GM12878 (cell line): Measurements from ENCODE around the gene ELANE. TPM values are rescaled to one million over a fixed set of nuclear protein-coding genes. Genes with fewer than 3 reads are reported as not detected.
A peak's percentile ranks its signal among the peaks of the same experiment; 100 is the strongest.

ENCODE experiments used
- ATAC-seq: fragments of 200-7000 bp; cut with Tn5 transposase; 3 replicates; pipeline ENCODE4 v1.9.1; 2020; ENCODE audit warnings: mild to moderate bottlenecking, moderate library complexity
- BruUV-seq: library from RNA; stranded (reverse); fragments of 400-500 nt; replicated peaks from 2 replicates; lab custom pipeline; 2021; lab: Mats Ljungman, UMichigan
- CTCF ChIA-PET: fragments of 300-600 bp; sonication (Branson Sonifier 250); formaldehyde crosslinking; extraction: SDS; loops from one replicate; lab custom pipeline; 2021; ENCODE audit warnings: inconsistent platforms; lab: Yijun Ruan, JAX
- POLR2A ChIA-PET: fragments of 350-600 bp; formaldehyde crosslinking; extraction: SDS; loops from one replicate; lab custom pipeline; 2021; ENCODE audit warnings: inconsistent platforms; lab: Charles Lee
- RAD21 ChIA-PET: fragments of 300-600 bp; sonication (Branson Sonifier 250); formaldehyde crosslinking; loops from one replicate; lab custom pipeline; 2023; ENCODE audit warnings: antibody characterized with exemption; ENCODE audit not compliant: unreplicated experiment; lab: Charles Lee
- SMC1A ChIA-PET: fragments of 300-600 bp; sonication (Branson Sonifier 250); formaldehyde crosslinking; loops from one replicate; lab custom pipeline; 2023; ENCODE audit not compliant: unreplicated experiment, uncharacterized antibody; lab: Charles Lee
- DNase-seq: peaks from one replicate; pipeline ENCODE4 v3.0.0-alpha.2; 2011; ENCODE audit warnings: low read depth, low spot score
- FAIRE-seq: peaks from 3 replicates; lab custom pipeline; 2011; peaks lifted over from hg19 to GRCh38; lab: Jason Lieb, UNC
- H2AFZ ChIP-seq: 2 replicates; pipeline ENCODE4 v1.6.0; 2011; ENCODE audit warnings: low read depth, low read length, control low read depth; ENCODE audit not compliant: control insufficient read depth
- H3K27ac ChIP-seq: 2 replicates; pipeline ENCODE4 v1.5.1; 2011; ENCODE audit warnings: control low read depth; ENCODE audit not compliant: control insufficient read depth, insufficient read depth
- H3K27me3 ChIP-seq, 2 experiments: replicated peaks in 1 of 2; 2 replicates each; pipeline versions ENCODE4 v1.6.0 to v1.6.1; 2011; ENCODE audit warnings: low read length in 1 of 2; ENCODE audit not compliant: control insufficient read depth in 2 of 2, insufficient read depth in 2 of 2
- H3K36me3 ChIP-seq, 2 experiments: 2 replicates each; pipeline ENCODE4 v1.5.1; 2011; ENCODE audit warnings: low read length in 1 of 2; ENCODE audit not compliant: control insufficient read depth in 2 of 2, insufficient read depth in 2 of 2
- H3K4me1 ChIP-seq: 2 replicates; pipeline ENCODE4 v1.6.1; 2011; ENCODE audit warnings: mild to moderate bottlenecking, low read length, moderate library complexity, mixed read lengths; ENCODE audit not compliant: control insufficient read depth, insufficient read depth
- H3K4me2 ChIP-seq: 2 replicates; pipeline ENCODE4 v1.6.0; 2011; ENCODE audit warnings: control low read depth; ENCODE audit not compliant: control insufficient read depth, insufficient read depth
- H3K4me3 ChIP-seq: fragments of 200-600 bp; sonication (generic); 2 replicates; pipeline ENCODE4 v1.5.1; 2016
- H3K79me2 ChIP-seq: 2 replicates; pipeline ENCODE4 v1.6.0; 2011; ENCODE audit warnings: low read length; ENCODE audit not compliant: control insufficient read depth, insufficient read depth
- H3K9ac ChIP-seq: 2 replicates; pipeline ENCODE4 v1.8.0; 2011; ENCODE audit warnings: low read length, control low read depth, mixed read lengths; ENCODE audit not compliant: control insufficient read depth, insufficient read depth
- H3K9me3 ChIP-seq: replicated peaks from 3 replicates; pipeline ENCODE4 v1.5.1; 2011; ENCODE audit warnings: mild to moderate bottlenecking, low read length; ENCODE audit not compliant: control insufficient read depth, insufficient read depth
- H4K20me1 ChIP-seq: 2 replicates; pipeline ENCODE4 v1.6.0; 2011; ENCODE audit not compliant: control insufficient read depth, insufficient read depth
- POLR2A ChIP-seq: IDR thresholded peaks from 2 replicates; pipeline ENCODE4 v1.6.1; 2011; ENCODE audit warnings: low read depth, mild to moderate bottlenecking, low read length
- POLR2AphosphoS5 ChIP-seq: IDR thresholded peaks from 2 replicates; pipeline ENCODE4 v1.6.1; 2011; ENCODE audit warnings: mild to moderate bottlenecking, low read length, inconsistent platforms
- RAD21 ChIP-seq: IDR thresholded peaks from 2 replicates; pipeline ENCODE4 v1.6.1; 2011; ENCODE audit warnings: mild to moderate bottlenecking, low read depth, low read length, moderate library complexity; ENCODE audit not compliant: insufficient read depth
- SREBF1 ChIP-seq: IDR thresholded peaks from 2 replicates; pipeline ENCODE4 v1.6.1; 2012; ENCODE audit warnings: mild to moderate bottlenecking, low read length
- WGBS: methylation state at CpG from one replicate; pipeline ENCODE4 v1.1.6; 2016; ENCODE audit warnings: low lambda C conversion rate; ENCODE audit not compliant: insufficient replicate concordance, insufficient coverage; ENCODE audit errors: missing lambda C conversion rate; 5-methylcytosine and 5-hydroxymethylcytosine counted together
- in situ Hi-C: fragments of 300-500 bp; cut with MboI; formaldehyde crosslinking; loops from 9 replicates; pipeline ENCODE4 v1.14.3; 2018; ENCODE audit warnings: mixed read lengths
- intact Hi-C: fragments of 100-400 bp; cut with micrococcal nuclease; formaldehyde crosslinking; loops from one replicate; pipeline ENCODE4 v1.14.2; 2022; ENCODE audit not compliant: unreplicated experiment
- polyA plus RNA-seq, 11 experiments: library from polyadenylated mRNA; depleted of rRNA in 4 of 11; unstranded in 6 of 11; stranded (reverse) in 5 of 11; fragments of >200 nt; fragmentation: Nextera tagmentation in 4 of 11; fragmentation: Illumina TruSeq in 1 of 11; extraction: Ambion mirVana in 4 of 11; extraction: Trizol in 1 of 11; gene quantifications; 1 replicate in 1 of 11; 2 replicates in 10 of 11; pipeline versions ENCODE4 v1.2.1 to v1.2.3, GENCODE V29; 2011 to 2016; ENCODE audit warnings: inconsistent platforms in 2 of 11, missing spikeins in 2 of 11, low read depth in 1 of 11
- total RNA-seq, 4 experiments: library from RNA; depleted of rRNA in 3 of 4; stranded (reverse); fragments of >200 nt in 3 of 4; fragmentation: Illumina TruSeq in 1 of 4; extraction: Trizol in 1 of 4; gene quantifications; 2 replicates each; pipeline versions ENCODE4 v1.2.1 to v1.2.3, GENCODE V29; 2013 to 2021
- TF ChIP-seq, protein P1 (sequence below): fragments of 450-650 bp; IDR thresholded peaks from 2 replicates; pipeline ENCODE4 v1.6.1; 2017; ENCODE audit warnings: mild to moderate bottlenecking, moderate library complexity

ELANE gene
- total and polyA plus RNA-seq, 10 of the 15 experiments (the other 5 are each of a cell fraction or from before 2014, with no cell fraction given), result not detected

- TF ChIP-seq, protein P1, sequence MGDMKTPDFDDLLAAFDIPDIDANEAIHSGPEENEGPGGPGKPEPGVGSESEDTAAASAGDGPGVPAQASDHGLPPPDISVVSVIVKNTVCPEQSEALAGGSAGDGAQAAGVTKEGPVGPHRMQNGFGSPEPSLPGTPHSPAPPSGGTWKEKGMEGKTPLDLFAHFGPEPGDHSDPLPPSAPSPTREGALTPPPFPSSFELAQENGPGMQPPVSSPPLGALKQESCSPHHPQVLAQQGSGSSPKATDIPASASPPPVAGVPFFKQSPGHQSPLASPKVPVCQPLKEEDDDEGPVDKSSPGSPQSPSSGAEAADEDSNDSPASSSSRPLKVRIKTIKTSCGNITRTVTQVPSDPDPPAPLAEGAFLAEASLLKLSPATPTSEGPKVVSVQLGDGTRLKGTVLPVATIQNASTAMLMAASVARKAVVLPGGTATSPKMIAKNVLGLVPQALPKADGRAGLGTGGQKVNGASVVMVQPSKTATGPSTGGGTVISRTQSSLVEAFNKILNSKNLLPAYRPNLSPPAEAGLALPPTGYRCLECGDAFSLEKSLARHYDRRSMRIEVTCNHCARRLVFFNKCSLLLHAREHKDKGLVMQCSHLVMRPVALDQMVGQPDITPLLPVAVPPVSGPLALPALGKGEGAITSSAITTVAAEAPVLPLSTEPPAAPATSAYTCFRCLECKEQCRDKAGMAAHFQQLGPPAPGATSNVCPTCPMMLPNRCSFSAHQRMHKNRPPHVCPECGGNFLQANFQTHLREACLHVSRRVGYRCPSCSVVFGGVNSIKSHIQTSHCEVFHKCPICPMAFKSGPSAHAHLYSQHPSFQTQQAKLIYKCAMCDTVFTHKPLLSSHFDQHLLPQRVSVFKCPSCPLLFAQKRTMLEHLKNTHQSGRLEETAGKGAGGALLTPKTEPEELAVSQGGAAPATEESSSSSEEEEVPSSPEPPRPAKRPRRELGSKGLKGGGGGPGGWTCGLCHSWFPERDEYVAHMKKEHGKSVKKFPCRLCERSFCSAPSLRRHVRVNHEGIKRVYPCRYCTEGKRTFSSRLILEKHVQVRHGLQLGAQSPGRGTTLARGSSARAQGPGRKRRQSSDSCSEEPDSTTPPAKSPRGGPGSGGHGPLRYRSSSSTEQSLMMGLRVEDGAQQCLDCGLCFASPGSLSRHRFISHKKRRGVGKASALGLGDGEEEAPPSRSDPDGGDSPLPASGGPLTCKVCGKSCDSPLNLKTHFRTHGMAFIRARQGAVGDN, result no peak
- TF ChIP-seq RAD21, result no peak
- peak; percentile 57 for TF ChIP-seq POLR2AphosphoS5
Observed at GRCh38 chr19:806815-807421, 45.2 kb upstream of the ELANE start (continued).

GRCh38 chr19:807627-808422, 44.3 kb upstream of the ELANE start:
- no peak for FAIRE-seq
- TSS peak; percentile 19 for BruUV-seq
- intact Hi-C loops (no loop called here), in situ Hi-C loops (no loop called here)
- H3K9ac ChIP-seq, result no peak overlapping the region
- H3K9me3 ChIP-seq, result no peaks in the 10 kb centered on the region; the same call in 2 of the 3 replicates
- H3K4me1 ChIP-seq, result no peaks in the 10 kb centered on the region
- ChIA-PET POLR2A (interaction anchor here (0.6 kb wide), 1 partner anchor 128 kb away, joined by 4 read pairs; no protein-coding TSS in a partner anchor), RAD21 (no interaction called here), SMC1A (no interaction called here)
- peaks cover 7% of the 10 kb centered on the region; the same call in 1 of the 2 replicates for H4K20me1 ChIP-seq
- H3K36me3 ChIP-seq, result peaks cover 39 to 65% of the 10 kb centered on the region in 2 experiments; a peak in 3 of 4 replicates
- no peak overlapping the region for H3K4me3 ChIP-seq
- no peaks in the 10 kb centered on the region for H3K27me3 ChIP-seq
- H3K4me2 ChIP-seq, result no peak overlapping the region
- TF ChIP-seq SREBF1 (no peak), POLR2AphosphoS5 (peak; percentile 26), POLR2A (peak; percentile 61; the same call in 1 of the 2 replicates)
- TF ChIP-seq, all 136 proteins: peak for 2
- CTCF ChIA-PET, result no interaction called here
- H3K79me2 ChIP-seq, result peaks cover 19% of the 10 kb centered on the region
- DNase-seq, result no peak
- ATAC-seq, result no peak
- H2AFZ ChIP-seq, result no peak overlapping the region
- H3K27ac ChIP-seq, result no peak overlapping the region
- 96% methylated on average over 36 of the region's 44 CpGs for WGBS
